Activated CD4-positive, CD25-positive, alpha-beta regulatory T cell treated with anti-CD3 and anti-CD28 coated beads, Interleukin-2, amount 50 U/mL, for 72 hours (primary cell): ENCODE data around the gene FCER1G.
A peak's percentile ranks its signal among the peaks of the same experiment; 100 is the strongest.

Experiments
- DNase-seq: peaks from one replicate; pipeline ENCODE4 v3.0.0; 2021

FCER1G gene

GRCh38 chr1:161189036-161189435 lies 26.1 kb upstream of the FCER1G start:
- DNase-seq = no peak

GRCh38 chr1:161190962-161191521 lies 24.1 kb upstream of the FCER1G start:
- no peak for DNase-seq

DNA sequence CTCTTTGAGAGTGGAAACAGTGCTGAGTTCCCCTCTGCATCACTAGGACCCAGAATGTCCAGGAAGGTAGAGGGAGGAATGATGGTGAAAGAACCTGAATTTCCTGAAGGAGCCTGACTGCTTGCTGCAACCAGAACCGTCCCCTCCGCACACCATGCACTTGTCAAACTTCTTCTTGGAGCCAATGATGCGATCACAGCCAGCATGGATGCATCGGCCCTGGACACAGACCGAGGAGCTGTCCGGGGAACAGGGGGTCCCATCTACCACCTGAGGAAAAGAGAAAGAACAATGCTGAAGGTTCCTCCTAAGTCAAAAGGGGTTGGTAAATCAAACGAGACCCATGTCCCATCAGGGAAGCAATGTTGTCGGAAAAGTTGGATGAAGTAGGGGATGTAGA lies 23.1 kb upstream of the FCER1G start:
- no peak for DNase-seq

GRCh38 chr1:161192476-161193465 lies 22.3 kb upstream of the FCER1G start:
- peak; percentile 54 for DNase-seq

- no peak for DNase-seq
Observed at GRCh38 chr1:161193561-161194235, 21.4 kb upstream of the FCER1G start.

DNA sequence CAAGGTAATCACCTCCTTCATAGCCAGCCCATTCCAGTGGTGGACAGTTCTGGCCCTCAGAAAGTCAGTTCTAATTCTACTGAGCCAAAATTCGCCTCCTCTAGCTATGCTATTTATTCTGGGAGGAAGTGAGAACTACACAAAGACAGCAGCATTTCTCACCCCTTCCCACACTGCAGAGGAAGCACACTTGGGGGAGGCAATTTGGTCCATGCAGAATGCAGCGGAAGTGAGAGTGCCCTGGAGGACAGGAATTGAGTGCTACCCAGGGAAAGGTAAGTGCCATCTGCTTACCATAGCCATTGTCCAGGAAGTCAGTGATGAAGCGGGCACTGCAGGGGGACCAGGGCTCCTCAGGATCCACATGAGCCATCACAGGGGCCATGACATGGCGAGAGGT lies 19.9 kb upstream of the FCER1G start:
- no peak for DNase-seq

GRCh38 chr1:161196111-161196510 lies 19.0 kb upstream of the FCER1G start:
- DNase-seq = no peak

- DNase-seq = no peak
Observed at GRCh38 chr1:161196521-161197451, 18.3 kb upstream of the FCER1G start.

DNA sequence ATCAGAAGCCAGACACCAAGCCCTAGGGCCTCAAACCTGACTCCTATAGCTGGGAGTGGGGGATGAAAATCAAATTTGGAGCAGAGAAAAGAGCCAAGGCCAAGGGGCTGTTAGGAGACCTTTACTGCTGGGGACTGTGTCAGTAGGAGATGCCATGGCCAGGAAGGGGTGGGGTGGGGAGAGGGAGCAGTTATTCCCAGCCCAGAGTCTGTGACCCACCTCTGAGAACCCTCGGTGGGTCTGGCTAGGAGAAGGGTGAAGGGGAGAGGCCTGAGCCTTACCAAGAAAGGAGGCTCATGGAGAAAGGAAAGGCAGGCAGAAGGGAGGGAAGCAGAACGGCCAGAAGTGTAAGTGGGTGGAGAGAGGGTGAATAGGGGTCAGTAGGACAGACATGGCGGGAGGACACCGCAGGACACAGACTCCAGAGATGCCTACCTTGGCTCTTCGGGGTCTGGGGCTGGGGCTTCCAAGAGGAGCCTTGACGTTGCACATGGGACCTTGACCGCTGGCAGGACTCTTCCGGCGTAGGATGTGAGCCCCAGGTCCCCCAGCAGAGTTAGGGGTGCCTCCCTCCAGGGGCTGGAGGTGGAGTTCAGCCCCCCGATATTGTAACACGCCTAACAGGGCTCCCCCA lies 17.4 kb upstream of the FCER1G start:
- DNase-seq = no peak

GRCh38 chr1:161198194-161198896 lies 16.8 kb upstream of the FCER1G start:
- no peak for DNase-seq

DNA sequence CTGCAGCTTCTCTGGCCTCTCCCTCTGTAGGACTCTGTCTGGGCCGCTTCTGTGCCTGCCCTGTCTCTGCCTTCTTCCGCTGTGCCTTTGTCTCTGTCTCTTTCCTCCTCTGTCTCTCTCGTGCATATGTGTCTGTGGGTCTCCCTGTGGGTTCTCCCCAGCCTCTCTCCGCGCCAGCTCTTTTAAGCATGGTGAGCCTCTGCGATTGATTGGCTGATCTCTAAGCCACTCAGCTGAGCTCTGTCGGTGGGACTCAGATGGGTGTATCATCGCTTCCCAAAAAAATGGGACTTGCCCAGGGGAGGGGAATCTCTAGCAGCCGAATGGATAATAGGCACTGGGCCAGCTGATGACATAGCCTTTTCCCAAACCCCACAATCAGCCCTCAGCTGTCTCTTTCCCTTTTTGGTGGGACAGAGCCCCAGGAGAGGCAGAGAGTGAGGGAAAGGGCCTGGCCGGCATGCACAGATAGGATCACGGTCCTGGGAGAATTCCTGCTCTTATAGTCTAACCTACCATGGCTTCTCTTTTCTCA lies 16.1 kb upstream of the FCER1G start, which contains the start of gene ADAMTS4:
Gene ADAMTS4 (minus strand): TSS at position 158 of the 535 bp plus-strand sequence. CDS start 427 bp downstream, outside the sequence.
- no peak for DNase-seq

DNA sequence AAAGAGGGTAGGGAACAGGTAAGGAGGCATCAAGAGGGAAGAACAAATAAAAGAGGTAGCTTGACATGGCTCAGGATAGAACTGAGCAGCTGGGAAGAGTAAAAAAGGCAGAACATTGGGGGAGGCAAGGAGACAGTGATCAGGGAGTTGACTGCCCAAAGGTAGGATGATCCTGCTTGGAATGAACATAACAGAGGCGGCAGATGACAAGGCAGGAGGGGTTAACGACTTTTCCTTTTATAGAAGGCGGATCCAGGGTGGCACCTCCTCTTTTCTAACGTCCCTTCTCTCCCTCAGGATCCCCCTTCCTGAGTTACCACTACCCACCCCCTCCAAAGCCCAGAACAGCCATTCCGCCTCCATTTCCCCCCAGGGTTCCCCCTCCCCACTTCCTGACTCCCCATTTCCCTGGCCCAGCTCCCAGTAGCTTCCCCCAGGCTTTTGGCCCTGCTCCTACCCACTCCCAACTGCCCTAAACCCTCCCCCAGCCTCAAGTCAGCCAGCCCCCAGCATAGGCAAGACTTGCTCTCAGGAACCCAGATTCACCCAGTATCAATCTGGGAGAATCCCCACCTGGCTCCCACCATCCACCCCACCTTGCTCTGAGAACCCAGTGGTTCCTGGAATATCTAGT lies 15.5 kb upstream of the FCER1G start:
- no peak for DNase-seq

GRCh38 chr1:161200421-161200991 lies 14.6 kb upstream of the FCER1G start:
- DNase-seq = no peak

GRCh38 chr1:161200992-161201835 lies 13.9 kb upstream of the FCER1G start:
- DNase-seq = no peak

GRCh38 chr1:161201836-161202712 lies 13.0 kb upstream of the FCER1G start, which contains the start of gene NDUFS2:
TSS of gene NDUFS2 (plus strand) at chr1:161202367. CDS start at chr1:161202386, 19 bp downstream.
- peak; percentile 89 for DNase-seq

GRCh38 chr1:161206411-161207140 lies 8.5 kb upstream of the FCER1G start:
- DNase-seq = no peak

- no peak for DNase-seq
Observed at GRCh38 chr1:161207173-161207572, 7.9 kb upstream of the FCER1G start.
